Gastrocnemius medialis (tissue), 4 donors: ENCODE results near the gene PLS3.

ENCODE experiments used
- CTCF ChIP-seq, 5 experiments: fragments of 450-650 bp in 3 of 5; fragments of 200-600 bp in 2 of 5; sonication (generic) in 2 of 5; IDR thresholded peaks in 4 of 5; conservative IDR thresholded peaks in 1 of 5; 1 replicate in 4 of 5; 2 replicates in 1 of 5; pipeline ENCODE4 v1.5.1; 2016 to 2019; ENCODE audit warnings: antibody characterized with exemption in 5 of 5, mild to moderate bottlenecking in 3 of 5, moderate library complexity in 3 of 5
- POLR2A ChIP-seq, 2 donors: fragments of 450-650 bp; IDR thresholded peaks; one replicate each; pipeline ENCODE4 v1.6.1; 2017; ENCODE audit warnings: antibody characterized with exemption in 2 of 2, mild to moderate bottlenecking in 2 of 2, moderate library complexity in 2 of 2

- TF ChIP-seq POLR2A (IDR thresholded peaks at IDR 0.05), result no peak
- no peak for TF ChIP-seq CTCF (IDR thresholded peaks at IDR 0.05 in 4 of 5, conservative IDR thresholded peaks at IDR 0.05 in 1 of 5)
Observed at GRCh38 chrX:115582616-115583495, 21.9 kb downstream of the PLS3 start.
